Fibroblast of lung (primary cell): ENCODE results near the gene CLEC17A. TPM values are rescaled to one million over a fixed set of nuclear protein-coding genes. Genes with fewer than 3 reads are reported as not detected.

ENCODE experiments used
- DNase-seq, 2 donors: peaks; one replicate each; pipeline versions ENCODE4 v3.0.0 to v3.0.0-alpha.2; 2010; ENCODE audit warnings: low read depth in 2 of 2
- H2AFZ ChIP-seq: 2 replicates; pipeline ENCODE4 v1.5.1; 2012; ENCODE audit warnings: low read length, control low read depth, inconsistent platforms
- H3K27ac ChIP-seq: 2 replicates; pipeline ENCODE4 v1.5.1; 2011; ENCODE audit warnings: low read length, control low read depth; ENCODE audit not compliant: insufficient read depth
- H3K27me3 ChIP-seq: 2 replicates; pipeline ENCODE4 v1.5.1; 2011; ENCODE audit warnings: mild to moderate bottlenecking, low read length; ENCODE audit not compliant: control insufficient read depth, insufficient read depth
- H3K36me3 ChIP-seq: 2 replicates; pipeline ENCODE4 v1.5.1; 2011; ENCODE audit warnings: low read length; ENCODE audit not compliant: control insufficient read depth, insufficient read depth
- H3K4me1 ChIP-seq: 2 replicates; pipeline ENCODE4 v1.5.1; 2011; ENCODE audit warnings: low read length; ENCODE audit not compliant: control insufficient read depth, insufficient read depth; ENCODE audit errors: extremely low read depth
- H3K4me2 ChIP-seq: 2 replicates; pipeline ENCODE4 v1.5.1; 2011; ENCODE audit warnings: low read length, control low read depth; ENCODE audit not compliant: insufficient read depth; ENCODE audit errors: extremely low read depth
- H3K4me3 ChIP-seq, 4 experiments: fragments of 200-600 bp in 1 of 4; sonication (generic) in 1 of 4; replicated peaks in 1 of 4; 2 replicates each; pipeline ENCODE4 v1.5.1; 2011 to 2016; ENCODE audit warnings: low read length in 4 of 4, low read depth in 3 of 4, mild to moderate bottlenecking in 3 of 4, control low read depth in 2 of 4, inconsistent platforms in 1 of 4, mixed read lengths in 1 of 4; ENCODE audit not compliant: insufficient read depth in 1 of 4; ENCODE audit errors: control extremely low read depth in 1 of 4
- H3K79me2 ChIP-seq: 2 replicates; pipeline ENCODE4 v1.5.1; 2012; ENCODE audit warnings: mild to moderate bottlenecking, low read length, inconsistent platforms; ENCODE audit not compliant: control insufficient read depth, insufficient read depth
- H3K9ac ChIP-seq: 2 replicates; pipeline ENCODE4 v1.5.1; 2011; ENCODE audit warnings: mild to moderate bottlenecking, low read length, control low read depth; ENCODE audit not compliant: insufficient read depth
- H3K9me3 ChIP-seq: 2 replicates; pipeline ENCODE4 v1.5.1; 2012; ENCODE audit warnings: low read depth, low read length; ENCODE audit not compliant: control insufficient read depth, insufficient read depth
- H4K20me1 ChIP-seq: 2 replicates; pipeline ENCODE4 v1.5.1; 2011; ENCODE audit warnings: low read length; ENCODE audit not compliant: control insufficient read depth, insufficient read depth; ENCODE audit errors: extremely low read depth
- CTCF ChIP-seq, 2 donors: IDR thresholded peaks in 1 of 2; conservative IDR thresholded peaks in 1 of 2; 1 replicate in 1 of 2; 2 replicates in 1 of 2; pipeline ENCODE4 v1.5.1; 2011 to 2012; ENCODE audit warnings: low read length in 2 of 2, control low read depth in 1 of 2, inconsistent platforms in 1 of 2, low read depth in 1 of 2, mild to moderate bottlenecking in 1 of 2
- EZH2 ChIP-seq: IDR thresholded peaks from 2 replicates; pipeline ENCODE4 v1.5.1; 2012; ENCODE audit warnings: low read length, control low read depth, mild to moderate bottlenecking; ENCODE audit errors: missing control alignments
- polyA plus RNA-seq, 2 donors: library from polyadenylated mRNA; depleted of rRNA in 1 of 2; stranded (reverse) in 1 of 2; unstranded in 1 of 2; fragments of >200 nt; gene quantifications; 2 replicates each; pipeline ENCODE4 v1.2.1, GENCODE V29; 2011 to 2012; ENCODE audit warnings: missing spikeins in 1 of 2
- total RNA-seq: library from RNA; depleted of rRNA; stranded (reverse); fragments of >200 nt; gene quantifications from 2 replicates; pipeline ENCODE4 v1.2.1, GENCODE V29; 2014

Gene CLEC17A
- total and polyA plus RNA-seq, 2 donors (not counting 1 experiment from before 2014, with no cell fraction given) = 0.03 to 0.17 TPM

DNA sequence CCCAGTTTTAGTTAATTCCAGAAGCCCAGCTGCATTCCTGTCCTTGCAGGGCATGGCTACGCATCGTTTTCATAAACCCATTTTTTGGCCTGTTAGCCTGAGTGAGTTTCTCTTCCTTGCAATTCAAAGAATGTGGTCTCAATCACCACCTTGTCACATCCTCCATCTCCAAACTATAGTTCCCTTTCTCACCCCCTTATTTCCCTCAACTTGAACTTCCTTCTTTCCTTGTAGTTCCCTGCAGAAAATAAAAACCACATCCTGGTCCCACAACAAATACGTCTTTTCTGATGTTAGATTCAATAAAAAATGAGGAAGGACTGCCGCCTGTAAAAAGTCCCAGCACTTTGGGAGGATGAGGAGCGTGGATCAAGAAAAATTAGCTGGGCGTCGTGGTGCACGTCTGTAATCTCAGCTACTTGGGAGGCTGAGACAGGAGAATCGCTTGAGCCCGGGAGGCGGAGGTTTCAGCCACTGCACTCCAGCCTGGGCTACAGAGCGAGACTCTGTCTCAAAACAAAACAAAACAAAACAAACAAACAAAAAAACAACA lies 78.6 kb downstream of the CLEC17A start:
- TF ChIP-seq EZH2 (no peak), CTCF (conservative IDR thresholded peaks at IDR 0.05 in 1 of 2, IDR thresholded peaks at IDR 0.05 in 1 of 2; ENCODE audit: low read depth in 1 of 2, low read length in 2 of 2) (no peak)
- no peak overlapping the region for H2AFZ ChIP-seq
- no peak for DNase-seq

More for the DNA sequence above, 78.6 kb downstream of the CLEC17A start:
- Histone ChIP-seq H3K4me2 (no peak overlapping the region), H3K36me3 (no peaks in the 10 kb centered on the region), H3K27ac (no peak overlapping the region), H3K27me3 (no peaks in the 10 kb centered on the region), H3K9me3 (no peaks in the 10 kb centered on the region), H3K9ac (no peak overlapping the region), H3K4me1 (no peaks in the 10 kb centered on the region), H3K4me3 (no peak overlapping the region), H4K20me1 (no peaks in the 10 kb centered on the region), H3K79me2 (no peaks in the 10 kb centered on the region)

Other genes starting within 250 kb of the CLEC17A start
- 17.2 and 40.6 TPM in 2 replicates for gene ADGRE5, start 201.6 kb upstream of the CLEC17A start, total RNA-seq
- 32.9 and 46.3 TPM in 2 replicates for gene ADGRE5, start 201.6 kb upstream of the CLEC17A start, polyA plus RNA-seq
- 28.5 and 36.5 TPM in 2 replicates for gene DDX39A, start 163.7 kb upstream of the CLEC17A start, total RNA-seq
- gene DDX39A, start 163.7 kb upstream of the CLEC17A start, polyA plus RNA-seq = 35.9 and 80.5 TPM in 2 replicates
- 125 and 141 TPM in 2 replicates for gene PKN1, start 149.8 kb upstream of the CLEC17A start, total RNA-seq
- gene PKN1, start 149.8 kb upstream of the CLEC17A start, polyA plus RNA-seq = 43.2 and 45.3 TPM in 2 replicates
- gene PTGER1, start 107.7 kb upstream of the CLEC17A start, total RNA-seq = 9.7 and 18.7 TPM in 2 replicates
- 0.67 and 2.3 TPM in 2 replicates for gene PTGER1, start 107.7 kb upstream of the CLEC17A start, polyA plus RNA-seq
- 80.1 and 129 TPM in 2 replicates for gene GIPC1, start 87.0 kb upstream of the CLEC17A start, total RNA-seq
- gene GIPC1, start 87.0 kb upstream of the CLEC17A start, polyA plus RNA-seq = 57.3 and 72.5 TPM in 2 replicates
- gene DNAJB1, start 64.7 kb upstream of the CLEC17A start, total RNA-seq = 77.3 and 87.7 TPM in 2 replicates
- 87.3 and 148 TPM in 2 replicates for gene DNAJB1, start 64.7 kb upstream of the CLEC17A start, polyA plus RNA-seq
- gene TECR, start 53.5 kb upstream of the CLEC17A start, total RNA-seq = 20.5 and 34.0 TPM in 2 replicates
- gene TECR, start 53.5 kb upstream of the CLEC17A start, polyA plus RNA-seq = 73.4 and 109 TPM in 2 replicates
- 253 and 274 TPM in 2 replicates for gene NDUFB7, start 11.0 kb upstream of the CLEC17A start, total RNA-seq
- 100 and 110 TPM in 2 replicates for gene NDUFB7, start 11.0 kb upstream of the CLEC17A start, polyA plus RNA-seq
- gene ADGRE3, start 91.8 kb downstream of the CLEC17A start, total RNA-seq = not detected in 2 replicates
- gene ADGRE3, start 91.8 kb downstream of the CLEC17A start, polyA plus RNA-seq = not detected in 2 replicates
- 26.7 and 26.9 TPM in 2 replicates for gene ZNF333, start 107.0 kb downstream of the CLEC17A start, total RNA-seq
- gene ZNF333, start 107.0 kb downstream of the CLEC17A start, polyA plus RNA-seq = 7.2 and 10.0 TPM in 2 replicates
- under 0.01 TPM in 2 replicates for gene ADGRE2, start 195.5 kb downstream of the CLEC17A start, total RNA-seq
- 0.07 and 0.15 TPM in 2 replicates for gene ADGRE2, start 195.5 kb downstream of the CLEC17A start, polyA plus RNA-seq